GM10266 (cell line): ENCODE data around the gene SUFU.

Source experiments
- DNase-seq: peaks from one replicate; pipeline ENCODE4 v3.0.0; 2012; ENCODE audit errors: extremely low spot score
- CTCF ChIP-seq: IDR thresholded peaks from 2 replicates; pipeline ENCODE4 v1.5.1; 2012; ENCODE audit warnings: mild to moderate bottlenecking, low read depth; ENCODE audit not compliant: control insufficient read depth, insufficient read depth; ENCODE audit errors: missing control alignments

The SUFU gene

DNA sequence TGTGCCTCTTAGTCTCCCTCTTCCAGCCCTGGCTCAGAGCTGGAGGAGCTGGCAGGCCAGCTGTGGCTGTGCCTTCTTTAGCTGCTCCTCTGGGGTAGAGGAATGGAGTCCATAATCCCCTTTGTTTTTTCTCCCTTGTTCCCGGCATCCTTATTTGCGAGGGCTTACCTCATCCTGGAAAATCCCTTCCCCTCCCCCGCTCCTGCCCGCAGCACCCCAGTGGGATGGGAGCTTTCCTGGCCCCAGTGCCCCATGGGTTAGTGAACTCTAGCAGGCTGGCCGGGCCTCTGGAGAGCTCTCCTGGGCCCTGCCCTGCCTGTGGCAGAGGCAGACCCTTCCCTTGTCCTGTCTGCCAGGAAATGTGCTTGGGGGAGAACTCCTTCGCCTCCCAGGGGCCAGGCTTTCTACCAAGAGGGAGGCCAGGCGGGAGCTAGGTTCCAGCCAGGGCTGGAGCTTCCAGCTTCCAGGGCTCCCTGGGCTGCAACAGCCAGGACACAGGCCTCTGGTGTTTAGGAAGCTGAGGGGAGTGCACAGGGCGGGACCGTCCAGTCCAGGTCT lies 124.0 kb downstream of the SUFU start:
- no peak for DNase-seq
- no peak for TF ChIP-seq CTCF

GRCh38 chr10:102628451-102628911 lies 124.7 kb downstream of the SUFU start:
- TF ChIP-seq CTCF, result no peak
- no peak for DNase-seq

DNA sequence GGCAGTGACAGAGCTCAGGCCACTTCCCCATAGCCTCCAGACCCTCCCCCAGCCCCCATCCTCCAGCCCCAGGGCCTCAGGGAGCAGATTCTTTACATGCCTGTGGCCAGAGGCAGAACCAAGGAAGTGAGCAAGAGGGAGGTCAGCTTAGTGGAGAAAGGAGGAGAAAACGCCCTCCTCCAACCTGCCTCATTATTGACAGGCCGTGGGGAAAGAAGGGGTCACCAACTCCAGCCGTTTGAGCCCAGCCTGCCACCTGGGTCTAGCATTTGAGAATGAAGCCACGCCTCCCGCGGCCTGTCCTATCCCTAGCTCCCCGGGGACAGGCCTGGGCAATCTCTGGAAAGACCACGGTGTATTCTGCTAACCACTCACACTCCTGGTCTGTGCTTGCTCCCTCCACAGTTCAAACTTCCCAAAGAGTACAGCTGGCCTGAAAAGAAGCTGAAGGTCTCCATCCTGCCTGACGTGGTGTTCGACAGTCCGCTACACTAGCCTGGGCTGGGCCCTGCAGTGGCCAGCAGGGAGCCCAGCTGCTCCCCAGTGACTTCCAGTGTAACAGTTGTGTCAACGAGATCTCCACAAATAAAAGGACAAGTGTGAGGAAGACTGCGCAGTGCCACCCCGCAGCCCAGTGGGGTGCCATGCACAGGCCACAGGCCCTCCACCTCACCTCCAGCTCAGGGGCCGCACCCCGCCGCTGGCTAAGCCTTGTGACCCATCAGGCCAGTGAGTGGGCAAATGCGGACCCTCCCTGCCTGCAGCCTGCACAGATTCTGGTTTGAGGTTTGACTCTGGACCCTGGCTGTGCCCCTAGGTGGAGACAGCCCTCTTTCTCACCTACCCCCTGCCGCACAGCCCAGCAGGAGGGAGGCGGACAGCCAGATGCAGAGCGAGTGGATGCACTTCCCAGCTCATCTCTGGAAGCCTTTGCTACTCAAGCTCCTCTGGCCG lies 126.2 kb downstream of the SUFU start:
- no peak for DNase-seq
- TF ChIP-seq CTCF, result no peak

- no peak for TF ChIP-seq CTCF
- DNase-seq, result no peak
Measured at GRCh38 chr10:102630663-102631062, 126.9 kb downstream of the SUFU start.

DNA sequence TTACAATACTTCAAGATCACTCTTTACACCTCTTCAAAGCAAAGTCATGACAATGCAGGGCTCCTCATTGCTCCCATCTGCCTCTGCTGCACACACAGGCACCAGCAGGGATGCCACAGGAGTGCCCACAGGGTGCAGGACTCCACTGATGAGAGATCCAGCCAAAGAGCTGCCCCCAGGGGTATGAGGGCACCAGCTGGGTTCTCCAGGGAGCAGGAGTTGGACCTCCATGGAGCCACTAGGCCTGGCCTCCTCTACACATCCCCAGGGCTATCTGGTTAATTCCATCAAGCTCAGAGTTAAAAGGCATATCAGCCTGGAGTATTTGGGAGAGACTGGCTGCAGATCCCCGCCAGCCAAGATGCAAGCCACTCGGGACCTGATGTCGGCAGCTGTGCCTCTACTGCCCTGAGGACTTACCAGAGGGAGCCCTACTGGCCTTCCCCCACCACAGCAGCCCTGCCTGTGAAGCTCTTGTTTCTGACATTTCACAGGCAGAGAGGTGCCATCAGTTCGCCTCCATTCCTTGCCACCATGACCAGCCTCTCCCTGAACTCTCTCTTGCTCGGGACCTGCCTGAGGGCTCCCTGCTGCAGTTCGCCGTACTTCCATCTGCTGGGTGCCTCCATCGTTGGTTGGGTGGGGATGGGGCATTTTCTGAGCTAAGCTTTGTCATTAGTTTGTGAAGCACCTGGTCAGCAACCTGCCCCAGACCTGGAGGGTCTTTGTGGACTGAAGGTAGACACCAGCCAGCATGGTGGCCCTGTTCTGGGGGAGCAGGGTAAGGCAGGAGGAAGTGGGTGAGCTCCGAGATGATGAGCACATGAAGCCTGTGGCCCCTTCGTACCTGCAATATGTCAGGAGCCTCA lies 128.0 kb downstream of the SUFU start:
- TF ChIP-seq CTCF, result no peak
- DNase-seq, result no peak

DNA sequence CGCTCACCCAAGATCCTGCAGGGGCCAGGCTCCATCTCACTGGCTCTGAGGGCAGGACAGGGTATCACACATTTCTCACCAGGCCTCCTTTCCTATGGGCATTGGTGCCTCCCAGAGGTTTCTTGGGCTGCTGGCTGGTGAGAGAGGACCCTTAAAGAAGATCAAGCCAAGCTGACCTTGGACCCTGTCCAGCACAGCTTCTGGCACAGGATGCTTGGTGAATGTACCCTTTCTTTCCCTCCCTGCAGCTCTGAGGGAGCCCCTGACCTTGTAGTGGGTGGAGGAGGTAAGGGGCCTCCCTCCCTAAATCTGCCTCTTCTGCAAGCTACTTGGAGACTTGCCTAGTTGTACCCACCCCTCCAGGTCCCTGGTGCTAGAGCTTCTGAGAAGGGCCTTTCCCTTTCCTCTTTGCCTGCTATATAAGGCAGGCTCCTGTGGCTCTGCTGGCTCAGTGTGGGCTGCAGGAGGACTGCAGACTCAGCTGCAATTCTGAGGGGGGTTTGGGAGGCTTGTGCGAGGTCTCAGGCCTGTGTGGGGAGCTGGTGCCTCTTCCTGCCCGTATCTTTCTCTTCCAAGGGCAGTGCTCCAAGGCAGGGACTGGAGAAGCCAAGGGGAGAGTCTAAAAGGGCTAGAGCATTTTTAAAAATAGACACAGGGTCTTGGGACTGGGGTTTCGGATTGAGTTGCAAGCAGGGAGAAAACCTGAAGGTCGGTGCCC lies 128.8 kb downstream of the SUFU start:
- no peak for TF ChIP-seq CTCF
- DNase-seq, result no peak
